ENCODE data around the gene DDI2.
A peak's percentile ranks its signal among the peaks of the same experiment; 100 is the strongest.
"Not testable (repeated sequence)": the region's sequence is repeated elsewhere in the genome, so short reads cannot be mapped to it uniquely, and the experiment has no call there.

The DDI2 gene

GRCh38 chr1:15680561-15681348, 63.5 kb downstream of the DDI2 start:
- DNase-seq, result peak; percentile 94

DNA sequence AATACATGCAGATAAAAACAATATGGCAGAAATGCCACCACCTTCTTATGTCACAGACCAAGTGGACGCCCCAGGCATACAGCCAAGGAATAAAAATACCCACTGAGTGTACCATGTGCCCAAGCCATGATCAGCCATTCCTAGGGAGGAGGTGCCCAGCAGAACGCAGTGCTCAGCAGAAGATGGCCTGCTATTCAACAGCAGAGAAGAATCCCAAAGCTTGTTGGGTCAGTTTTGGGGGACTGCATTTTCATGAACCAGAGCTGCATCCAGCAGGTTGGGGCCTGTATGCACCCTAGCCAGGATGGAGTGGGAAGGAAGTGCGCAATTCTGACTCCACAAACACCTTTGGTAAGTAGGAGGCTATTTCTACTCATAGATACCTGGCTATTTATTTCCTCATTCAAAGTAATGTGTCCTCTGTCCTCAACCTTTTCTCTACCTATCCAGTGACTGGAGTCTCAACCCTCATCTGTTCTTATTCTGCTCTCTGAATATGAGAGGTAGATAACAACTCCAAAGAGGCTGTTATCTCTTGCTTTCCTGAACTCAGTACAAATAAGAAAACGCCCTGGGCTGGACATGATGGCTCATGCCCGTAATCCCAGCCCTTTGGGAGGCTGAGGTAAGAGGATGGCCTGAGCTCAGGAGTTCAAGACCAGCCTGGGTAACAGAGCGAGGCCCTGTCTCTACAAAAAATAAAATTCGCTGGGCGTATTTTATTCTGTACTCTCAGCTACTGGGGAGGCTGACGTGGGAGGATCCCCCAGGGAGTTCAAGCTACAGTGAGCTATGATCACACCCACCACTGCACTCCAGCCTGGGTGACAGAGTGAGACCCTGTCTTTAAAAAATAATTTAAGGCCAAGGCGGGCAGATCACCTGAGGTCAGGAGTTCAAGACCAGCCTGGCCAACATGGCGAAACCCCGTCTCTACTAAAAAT, 64.4 kb downstream of the DDI2 start:
- no peak for DNase-seq

DNA sequence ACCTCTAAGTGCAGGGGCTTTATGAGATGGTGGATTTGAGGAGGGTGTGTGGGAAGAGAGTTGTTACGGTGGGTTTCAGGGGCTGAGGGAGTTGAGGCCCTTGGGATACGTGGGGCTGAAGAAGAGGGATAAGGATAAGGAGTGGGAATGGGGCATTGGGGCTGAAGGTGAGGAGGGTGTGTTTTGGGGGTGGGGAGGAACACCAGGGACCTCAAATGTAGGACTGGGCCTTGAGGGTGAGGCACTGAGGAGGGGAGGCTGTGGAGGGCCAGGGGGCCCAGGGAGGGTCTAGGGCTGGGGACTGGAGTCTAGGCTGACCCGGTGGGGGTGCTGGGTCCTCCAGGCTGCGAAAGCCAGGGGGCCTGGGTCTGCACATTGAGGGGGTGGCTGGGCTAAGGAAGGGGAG, 65.7 kb downstream of the DDI2 start:
- no peak for DNase-seq

DNA sequence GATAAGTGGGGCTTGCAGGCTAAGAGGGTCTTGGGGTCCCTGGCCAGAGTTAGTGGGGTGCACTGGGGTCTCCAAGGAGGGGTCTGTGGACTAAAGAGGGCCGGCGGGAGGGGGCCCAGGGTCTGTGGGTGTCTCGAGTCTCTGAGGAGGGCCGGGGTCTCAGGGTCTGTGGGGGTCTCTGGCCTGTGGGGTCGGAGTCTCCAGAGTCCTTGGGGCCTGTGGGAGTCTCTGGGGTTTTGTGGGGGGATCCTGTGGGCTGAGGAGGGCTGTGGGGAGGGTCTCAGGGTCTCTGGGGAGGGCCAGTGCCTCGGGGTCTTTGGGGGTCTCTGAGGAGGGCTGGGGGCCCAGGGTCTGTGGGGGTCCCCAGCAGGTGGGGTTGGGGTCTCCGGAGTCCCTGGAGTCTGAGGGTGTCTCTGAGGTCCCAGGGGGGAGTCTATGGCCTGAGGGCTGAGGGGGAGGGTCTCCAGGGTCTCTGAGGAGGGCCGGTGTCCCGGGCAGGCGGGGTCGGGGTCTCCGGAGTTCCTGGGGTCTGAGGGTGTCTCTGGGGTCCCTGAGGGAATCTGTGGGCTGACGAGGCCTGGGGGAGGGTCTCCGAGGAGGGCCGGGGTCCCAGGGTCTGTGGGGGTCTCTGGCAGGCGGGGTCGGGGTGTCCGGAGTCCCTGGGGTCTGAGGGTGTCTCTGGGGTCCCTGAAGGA, 66.2 kb downstream of the DDI2 start:
- no peak for DNase-seq

- DNase-seq, result peak; percentile 46
Measured at GRCh38 chr1:15684042-15684461, 66.8 kb downstream of the DDI2 start, which contains the start of gene PLEKHM2. Gene PLEKHM2 (plus strand): TSS chr1:15684320. CDS start chr1:15684559, 239 bp downstream.

DNA sequence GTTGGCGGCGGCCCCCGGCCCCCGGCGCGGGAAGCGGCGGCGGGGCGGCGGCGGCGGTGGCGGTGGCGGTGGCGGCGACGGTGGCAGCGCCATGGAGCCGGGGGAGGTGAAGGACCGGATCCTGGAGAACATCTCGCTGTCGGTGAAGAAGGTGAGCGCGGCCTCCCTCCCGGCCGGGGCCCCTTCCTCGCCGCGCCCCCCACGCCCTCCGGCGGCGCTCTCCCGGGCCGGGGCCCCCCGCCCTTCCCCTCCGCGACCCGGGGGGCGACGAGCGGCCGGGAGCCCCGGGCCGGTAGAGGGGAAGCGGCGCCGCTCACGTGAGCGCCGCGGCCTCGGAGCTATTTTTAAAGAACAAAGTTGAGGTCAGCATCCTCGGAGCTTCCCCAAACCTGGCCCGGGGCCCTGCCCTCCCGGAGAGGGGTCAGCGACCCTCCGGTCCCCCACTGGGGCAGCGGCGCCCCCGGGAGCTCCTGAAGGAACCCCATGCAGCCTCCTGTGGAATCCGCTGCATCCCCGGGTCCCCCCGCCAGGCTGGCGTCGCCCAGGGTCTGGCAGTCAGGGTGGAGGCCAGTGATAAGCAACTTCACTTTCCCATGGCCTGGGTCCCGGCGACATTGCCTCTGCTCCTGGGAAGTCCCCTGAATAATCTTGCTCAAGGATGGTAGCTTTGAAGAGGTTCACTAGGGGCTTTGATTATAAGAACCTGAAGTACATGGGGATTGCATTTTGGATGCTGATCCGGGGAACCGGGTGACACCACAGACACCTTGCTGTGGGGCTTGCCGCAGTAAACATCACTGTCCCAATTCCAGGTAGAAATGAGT, 67.4 kb downstream of the DDI2 start:
- DNase-seq, result peak; percentile 35

- DNase-seq, result no peak
Measured at GRCh38 chr1:15685820-15686219, 68.6 kb downstream of the DDI2 start.

DNA sequence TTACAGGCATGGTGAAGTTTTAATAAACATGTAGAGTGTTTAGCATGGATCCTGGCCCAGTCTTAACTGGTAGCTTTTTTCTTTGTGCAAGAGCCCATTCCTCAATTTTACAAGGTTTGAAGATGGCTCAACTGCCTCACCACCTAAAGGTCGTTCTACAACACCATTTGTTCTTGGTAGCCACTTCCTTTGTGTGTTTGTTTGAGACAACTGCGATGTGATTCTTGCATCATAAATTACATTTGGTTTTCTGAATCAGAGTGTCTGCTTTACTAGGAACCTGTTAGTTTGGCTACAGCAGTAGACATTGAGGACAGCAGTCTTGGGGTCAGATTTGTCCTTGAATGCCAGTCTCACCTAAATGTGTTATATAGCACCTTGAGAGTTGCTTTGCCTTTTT, 70.2 kb downstream of the DDI2 start:
- no peak for DNase-seq

DNA sequence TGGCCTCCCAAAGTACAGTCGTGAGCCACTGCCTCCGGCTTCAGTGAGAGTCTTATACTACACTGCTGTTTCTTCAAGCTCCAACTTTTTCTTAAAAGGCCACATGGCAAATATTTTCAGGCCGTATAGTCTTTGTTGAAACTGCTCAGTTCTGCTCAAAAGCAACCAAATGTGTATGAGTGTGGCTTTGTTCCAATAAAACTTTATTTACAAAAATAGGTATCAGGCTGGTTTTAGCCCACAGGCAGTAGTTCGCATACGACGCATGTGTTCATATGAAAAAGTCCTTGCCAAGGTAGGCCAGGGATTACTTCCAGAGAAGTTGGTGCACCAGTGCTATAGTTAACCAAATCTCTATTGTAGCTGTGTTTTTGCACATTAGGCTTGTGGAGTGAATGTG, 73.1 kb downstream of the DDI2 start:
- DNase-seq, result no peak

DNA sequence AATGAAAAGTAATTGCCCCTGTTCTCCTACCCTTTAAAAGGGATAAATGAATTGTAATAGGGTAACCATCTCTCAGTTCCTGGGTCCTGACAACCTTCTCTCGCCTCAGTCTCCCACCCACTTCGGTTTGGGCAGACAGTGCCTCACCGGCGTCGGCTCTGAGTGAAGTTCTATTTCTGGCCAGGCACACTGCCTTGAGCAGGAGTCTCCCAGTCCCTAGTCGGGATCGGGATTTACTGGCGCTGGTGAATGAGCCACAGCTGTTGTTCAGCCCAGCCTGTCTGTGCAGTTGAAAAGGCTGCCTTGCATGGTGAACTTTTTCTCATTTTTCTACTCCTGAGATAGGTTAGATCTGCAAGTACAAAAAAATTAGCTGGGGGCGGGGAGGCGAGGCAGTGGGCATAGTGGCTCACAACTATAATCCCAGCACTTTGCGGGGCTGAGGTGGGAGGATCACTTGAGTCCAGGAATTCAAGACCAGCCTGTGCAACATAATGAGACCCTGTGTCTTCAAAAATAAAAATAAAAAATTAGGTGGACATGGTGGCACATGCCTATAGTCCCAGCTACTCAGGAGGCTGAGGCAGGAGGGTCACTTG, 74.3 kb downstream of the DDI2 start:
- no peak for DNase-seq

DNA sequence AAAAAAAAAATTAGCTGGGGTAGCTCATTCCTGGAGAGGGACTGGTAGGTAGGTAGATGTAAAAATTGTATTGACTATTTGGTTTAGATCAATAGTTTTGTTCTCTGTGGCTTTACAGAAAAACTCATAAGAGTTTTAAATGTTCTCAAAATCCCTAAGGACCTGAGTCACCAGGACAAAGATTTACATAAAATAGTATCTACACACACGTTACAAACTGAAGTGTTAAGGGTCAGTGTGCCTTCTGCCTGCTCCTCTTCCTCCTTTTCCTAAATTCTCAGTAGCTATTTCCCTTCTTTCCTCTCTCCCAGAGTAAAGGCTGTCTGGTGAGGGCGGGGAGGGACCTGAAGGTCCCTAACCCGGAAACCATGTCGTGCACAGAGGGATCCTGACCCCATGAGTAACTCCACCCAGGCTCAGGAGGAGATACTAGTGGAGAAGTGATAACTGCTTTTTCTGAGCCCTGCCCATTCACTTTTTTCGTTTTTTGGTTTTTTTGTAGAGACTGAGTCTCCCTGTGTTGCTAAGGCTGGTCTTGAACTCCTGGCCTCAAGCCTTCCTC, 74.9 kb downstream of the DDI2 start:
- no peak for DNase-seq

GRCh38 chr1:15693371-15693770, 76.1 kb downstream of the DDI2 start:
- no peak for DNase-seq

DNA sequence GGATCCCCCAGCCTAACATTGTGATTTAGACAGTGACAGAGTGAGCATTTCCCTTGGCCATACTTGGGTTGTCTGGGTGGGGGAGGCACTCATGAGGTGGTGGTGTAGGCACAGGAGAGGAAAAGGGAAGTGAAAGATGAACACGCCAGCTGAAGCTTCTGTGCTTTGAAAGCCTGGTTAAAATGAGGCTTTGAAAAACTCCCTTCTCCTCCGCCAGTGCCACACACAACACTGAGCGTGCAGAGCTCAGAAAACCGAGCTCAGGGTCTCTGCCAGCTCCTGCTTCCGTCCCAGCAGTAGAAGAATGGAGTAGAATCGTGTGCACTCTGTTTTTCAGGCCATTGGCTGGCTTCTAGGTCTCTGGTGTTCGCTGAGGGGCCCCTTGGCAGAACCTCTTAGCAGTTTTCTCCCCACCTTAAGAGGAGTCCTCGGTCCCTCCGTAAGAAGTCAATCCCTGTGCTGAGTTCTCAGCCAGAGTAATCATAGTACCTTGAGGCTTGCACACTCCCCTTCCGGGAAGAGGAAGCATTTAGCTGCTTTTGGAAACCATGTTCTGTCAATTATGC, 79.8 kb downstream of the DDI2 start:
- no peak for DNase-seq

- DNase-seq, result no peak
Measured at GRCh38 chr1:15698201-15698600, 80.9 kb downstream of the DDI2 start.

DNA sequence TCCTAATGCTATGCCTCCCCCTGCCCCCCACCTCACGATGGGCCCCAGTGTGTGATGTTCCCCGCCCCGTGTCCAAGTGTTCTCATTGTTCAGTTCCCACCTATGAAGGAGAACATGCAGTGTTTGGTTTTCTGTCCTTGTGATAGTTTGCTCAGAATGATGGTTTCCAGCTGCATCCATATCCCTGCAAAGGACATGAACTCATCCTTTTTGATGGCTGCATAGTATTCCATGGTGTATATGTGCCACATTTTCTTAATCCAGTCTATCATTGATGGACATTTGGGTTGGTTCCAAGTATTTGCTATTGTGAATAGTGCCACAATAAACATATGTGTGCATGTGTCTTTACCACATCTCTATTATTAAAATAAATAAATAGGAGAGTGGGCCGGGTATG, 82.1 kb downstream of the DDI2 start:
- not testable (repeated sequence) for DNase-seq

- DNase-seq, result no peak
Measured at GRCh38 chr1:15700508-15700907, 83.2 kb downstream of the DDI2 start.

GRCh38 chr1:15701784-15702183, 84.5 kb downstream of the DDI2 start:
- no peak for DNase-seq

GRCh38 chr1:15702722-15703550, 85.7 kb downstream of the DDI2 start:
- DNase-seq, result peak; percentile 23

GRCh38 chr1:15703562-15703961, 86.3 kb downstream of the DDI2 start:
- DNase-seq, result peak; percentile 87

GRCh38 chr1:15704526-15705183, 87.4 kb downstream of the DDI2 start:
- DNase-seq, result no peak
